GM18909 (cell line): ENCODE data around the gene IDH1.
"Not testable (repeated sequence)": the region's sequence is repeated elsewhere in the genome, so short reads cannot be mapped to it uniquely, and the experiment has no call there.

Source experiments
- ATAC-seq: cut with Tn5 transposase; IDR thresholded peaks from one replicate; pipeline ENCODE4 v1.9.1; 2021; ENCODE audit warnings: mild to moderate bottlenecking; ENCODE audit not compliant: unreplicated experiment, poor library complexity

The IDH1 gene

DNA sequence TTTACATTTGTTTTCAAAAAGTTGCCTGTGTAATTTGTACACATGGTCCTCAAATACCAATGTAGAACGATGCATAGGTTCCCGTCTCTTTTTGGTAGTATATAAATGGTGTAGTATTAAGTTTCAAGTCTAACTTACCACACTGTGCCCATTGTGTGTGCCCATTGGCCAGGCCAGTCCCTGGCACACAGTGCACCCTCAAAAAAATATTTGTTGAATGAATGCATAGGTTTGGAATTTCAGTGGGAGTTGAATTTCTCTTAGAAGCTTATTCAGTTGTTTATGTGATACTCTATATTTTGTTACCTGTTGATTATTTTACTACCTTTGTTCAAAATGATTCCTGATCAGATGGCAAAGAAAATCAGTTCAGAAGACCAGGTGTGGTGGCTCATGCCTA, 30.1 kb downstream of the IDH1 start:
- ATAC-seq: no peak

- ATAC-seq: no peak
Measured at GRCh38 chr2:208222351-208222750, 32.5 kb downstream of the IDH1 start.

DNA sequence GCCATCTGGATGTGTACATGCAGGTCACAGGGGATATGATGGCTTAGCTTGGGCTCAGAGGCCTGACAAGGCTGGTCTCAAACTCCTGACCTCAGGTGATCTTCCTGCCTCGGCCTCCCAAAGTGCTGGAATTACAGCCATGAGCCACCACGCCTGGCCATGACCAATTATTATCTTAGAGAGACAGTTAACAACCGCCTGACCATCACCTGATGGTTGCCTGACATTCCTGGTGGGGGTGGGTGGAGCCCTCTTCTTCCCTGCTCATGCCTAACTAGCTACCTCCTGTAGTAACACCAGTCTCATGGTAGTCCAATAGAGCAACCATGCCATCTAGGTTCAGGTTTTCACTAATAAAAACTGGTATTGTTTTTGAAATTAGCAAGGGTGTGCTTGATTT, 33.0 kb downstream of the IDH1 start:
- not testable (repeated sequence) for ATAC-seq

DNA sequence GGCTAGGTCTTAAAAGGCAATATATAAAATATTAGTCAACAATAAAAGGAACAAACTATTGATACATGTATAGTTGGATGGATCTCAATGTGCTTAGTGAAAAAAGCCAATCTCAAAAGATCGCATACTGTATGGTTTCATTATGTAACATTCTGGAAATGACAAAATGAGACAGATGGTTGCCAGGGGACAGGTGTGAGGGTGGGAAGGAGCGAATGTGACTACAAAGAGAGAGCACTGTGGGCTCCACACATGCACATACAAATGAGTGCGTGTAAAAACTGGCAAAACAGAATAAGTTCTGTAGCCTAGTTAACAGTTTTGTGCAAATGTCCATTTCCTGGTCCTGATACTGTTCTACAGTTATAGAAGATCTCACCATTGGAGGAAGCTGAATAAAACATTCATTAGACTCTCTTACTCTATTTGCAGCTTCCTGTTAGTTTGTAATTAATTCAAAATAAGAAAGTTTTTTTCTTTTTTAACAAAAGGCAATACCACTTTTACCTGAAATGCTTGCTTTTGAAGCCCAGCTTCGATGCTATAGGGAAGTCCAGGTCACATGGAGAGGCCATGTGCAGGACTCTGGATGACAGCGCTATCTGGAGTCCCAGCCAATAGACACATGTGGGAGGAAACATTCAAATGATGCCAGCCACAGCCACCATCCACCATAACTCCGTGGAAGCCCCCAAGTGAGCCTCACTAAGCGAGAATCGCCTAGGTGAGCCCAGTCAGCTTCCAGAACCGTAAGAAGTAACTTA, 44.0 kb downstream of the IDH1 start:
- ATAC-seq: no peak

- ATAC-seq: no peak
Measured at GRCh38 chr2:208208335-208209085, 46.4 kb downstream of the IDH1 start.

- ATAC-seq: no peak
Measured at GRCh38 chr2:208207769-208208168, 47.1 kb downstream of the IDH1 start.

GRCh38 chr2:208204166-208204565, 50.7 kb downstream of the IDH1 start:
- ATAC-seq: no peak

GRCh38 chr2:208195531-208195930, 59.3 kb downstream of the IDH1 start:
- no peak for ATAC-seq

DNA sequence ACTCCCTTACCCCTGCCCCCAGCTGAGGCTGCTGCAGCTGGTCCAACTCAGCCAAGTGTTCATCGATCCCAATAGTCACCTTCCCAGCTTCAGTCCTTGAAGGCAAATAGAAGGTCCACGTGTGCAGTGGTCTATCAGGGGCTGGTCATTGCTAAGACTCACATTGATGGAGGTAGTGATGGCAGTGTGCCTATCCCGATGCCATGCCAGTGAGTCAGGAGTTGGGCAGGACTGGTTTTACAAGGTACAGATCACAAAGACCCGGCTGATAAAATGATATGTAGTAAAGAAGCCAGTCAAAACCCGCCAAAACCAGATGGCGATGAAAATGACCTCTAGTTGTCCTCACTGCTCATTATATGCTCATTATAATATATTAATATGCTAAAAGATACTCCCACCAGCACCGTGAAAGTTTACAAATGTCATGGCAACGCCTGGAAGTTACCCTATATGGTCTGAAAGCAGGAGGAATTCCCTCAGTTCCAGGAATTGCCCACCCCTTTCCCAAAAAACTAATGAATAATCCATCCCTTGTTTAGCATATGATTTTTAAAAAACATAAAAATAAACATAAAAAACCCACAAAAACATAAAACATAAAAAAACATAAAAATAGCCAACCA, 62.1 kb downstream of the IDH1 start:
- no peak for ATAC-seq

DNA sequence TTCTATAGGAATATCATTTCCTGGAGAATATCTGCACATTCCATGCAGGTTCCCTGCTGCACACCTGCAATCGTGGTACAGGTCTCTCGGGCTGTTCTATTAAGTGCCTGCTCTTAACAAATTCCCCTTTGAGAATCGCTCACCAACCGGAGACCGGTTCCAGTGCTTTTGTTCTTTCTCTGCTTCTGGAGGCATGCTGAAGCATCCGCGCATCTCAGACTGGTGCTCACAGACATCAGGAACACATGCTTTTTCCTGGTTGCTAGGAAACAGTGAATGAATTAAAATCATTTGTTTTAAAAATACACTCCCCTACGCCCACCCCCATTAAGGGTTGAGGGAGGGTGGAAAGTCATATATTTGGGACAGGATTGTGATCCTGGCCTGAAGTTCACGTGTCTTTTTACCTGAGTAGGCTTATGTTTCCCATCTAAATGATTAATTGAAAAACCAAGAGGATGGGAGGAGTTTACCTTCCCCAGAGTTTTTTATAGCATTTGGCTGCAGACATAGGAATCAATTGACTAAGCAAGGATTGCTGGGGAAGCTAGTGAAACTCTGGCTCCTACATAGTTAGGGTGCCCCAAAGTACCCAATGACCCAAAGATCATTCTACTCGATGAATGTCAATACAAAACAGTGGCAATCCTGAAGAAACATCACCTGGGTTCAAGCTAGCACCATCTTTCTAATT, 64.9 kb downstream of the IDH1 start, which contains the start of gene C2orf80:
Gene C2orf80 (minus strand): TSS at position 221 of the 694 bp plus-strand sequence. CDS start 3,044 bp downstream, outside the sequence.
- ATAC-seq: no peak

GRCh38 chr2:208189069-208189809, 65.6 kb downstream of the IDH1 start:
- ATAC-seq: no peak

GRCh38 chr2:208186893-208187292, 68.0 kb downstream of the IDH1 start:
- no peak for ATAC-seq

DNA sequence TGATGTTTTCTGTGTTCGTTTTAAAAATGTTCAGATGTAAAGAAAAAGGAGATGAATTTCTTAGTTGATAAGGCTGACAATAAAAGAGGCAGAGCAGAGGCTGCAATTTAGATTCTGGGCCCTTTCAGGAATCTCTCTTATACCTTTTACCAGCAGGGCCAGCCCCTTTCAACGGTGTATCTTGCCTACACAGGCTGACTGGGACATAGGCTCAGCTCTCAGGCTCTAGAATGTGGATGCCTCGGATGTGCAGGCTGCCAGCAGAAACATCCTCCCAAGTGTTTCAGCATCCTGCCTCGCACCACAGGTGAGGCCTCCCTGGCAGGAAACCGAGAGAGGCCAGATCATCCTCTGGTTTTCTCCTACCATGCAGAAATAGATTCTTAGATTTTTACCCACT, 68.4 kb downstream of the IDH1 start:
- no peak for ATAC-seq
